Fibroblast of pulmonary artery (primary cell): ENCODE measurements around the gene KIRREL3.

Experiments
- DNase-seq: peaks from one replicate; pipeline ENCODE4 v3.0.0-alpha.2; 2010; ENCODE audit warnings: low read depth
- H3K4me3 ChIP-seq: replicated peaks from 2 replicates; pipeline ENCODE4 v1.5.1; 2011; ENCODE audit warnings: low read depth, mild to moderate bottlenecking, control low read depth, low read length, moderate library complexity
- CTCF ChIP-seq: IDR thresholded peaks from 2 replicates; pipeline ENCODE4 v1.5.1; 2011; ENCODE audit warnings: mild to moderate bottlenecking, control low read depth, low read length, inconsistent platforms; ENCODE audit errors: missing control alignments

The KIRREL3 gene

GRCh38 chr11:126469311-126469710 is 531.3 kb downstream of the KIRREL3 start:
- no peak for DNase-seq

GRCh38 chr11:126468102-126468521 is 532.5 kb downstream of the KIRREL3 start:
- no peak overlapping the region for H3K4me3 ChIP-seq
- no peak for TF ChIP-seq CTCF
- DNase-seq, result no peak

More at GRCh38 chr11:126469311-126469710, 531.3 kb downstream of the KIRREL3 start:
- H3K4me3 ChIP-seq, result no peak overlapping the region
- TF ChIP-seq CTCF, result no peak

- H3K4me3 ChIP-seq, result no peak overlapping the region
- DNase-seq, result no peak
- TF ChIP-seq CTCF, result no peak
These were observed 533.1 kb downstream of the KIRREL3 start for GRCh38 chr11:126467471-126467870.

GRCh38 chr11:126467046-126467370 is 533.6 kb downstream of the KIRREL3 start:
- no peak for DNase-seq
- no peak for TF ChIP-seq CTCF
- H3K4me3 ChIP-seq, result no peak overlapping the region

GRCh38 chr11:126466236-126467045 is 534.1 kb downstream of the KIRREL3 start:
- H3K4me3 ChIP-seq, result no peak overlapping the region
- no peak for DNase-seq
- TF ChIP-seq CTCF, result no peak

- no peak overlapping the region for H3K4me3 ChIP-seq
- no peak for DNase-seq
- no peak for TF ChIP-seq CTCF
These were observed 534.9 kb downstream of the KIRREL3 start for GRCh38 chr11:126465573-126466188.

GRCh38 chr11:126464796-126465195 is 535.8 kb downstream of the KIRREL3 start:
- no peak for DNase-seq
- H3K4me3 ChIP-seq, result no peak overlapping the region
- TF ChIP-seq CTCF, result no peak
